IPS-NIHi7 (cell line): ENCODE data around the gene ZMYM4.
A peak's percentile ranks its signal among the peaks of the same experiment; 100 is the strongest.
"Not testable (repeated sequence)": the region's sequence is repeated elsewhere in the genome, so short reads cannot be mapped to it uniquely, and the experiment has no call there.

Experiments
- DNase-seq: peaks from one replicate; pipeline ENCODE4 v3.0.0; 2012; ENCODE audit warnings: mixed read lengths; ENCODE audit errors: extremely low spot score

ZMYM4 gene

DNA sequence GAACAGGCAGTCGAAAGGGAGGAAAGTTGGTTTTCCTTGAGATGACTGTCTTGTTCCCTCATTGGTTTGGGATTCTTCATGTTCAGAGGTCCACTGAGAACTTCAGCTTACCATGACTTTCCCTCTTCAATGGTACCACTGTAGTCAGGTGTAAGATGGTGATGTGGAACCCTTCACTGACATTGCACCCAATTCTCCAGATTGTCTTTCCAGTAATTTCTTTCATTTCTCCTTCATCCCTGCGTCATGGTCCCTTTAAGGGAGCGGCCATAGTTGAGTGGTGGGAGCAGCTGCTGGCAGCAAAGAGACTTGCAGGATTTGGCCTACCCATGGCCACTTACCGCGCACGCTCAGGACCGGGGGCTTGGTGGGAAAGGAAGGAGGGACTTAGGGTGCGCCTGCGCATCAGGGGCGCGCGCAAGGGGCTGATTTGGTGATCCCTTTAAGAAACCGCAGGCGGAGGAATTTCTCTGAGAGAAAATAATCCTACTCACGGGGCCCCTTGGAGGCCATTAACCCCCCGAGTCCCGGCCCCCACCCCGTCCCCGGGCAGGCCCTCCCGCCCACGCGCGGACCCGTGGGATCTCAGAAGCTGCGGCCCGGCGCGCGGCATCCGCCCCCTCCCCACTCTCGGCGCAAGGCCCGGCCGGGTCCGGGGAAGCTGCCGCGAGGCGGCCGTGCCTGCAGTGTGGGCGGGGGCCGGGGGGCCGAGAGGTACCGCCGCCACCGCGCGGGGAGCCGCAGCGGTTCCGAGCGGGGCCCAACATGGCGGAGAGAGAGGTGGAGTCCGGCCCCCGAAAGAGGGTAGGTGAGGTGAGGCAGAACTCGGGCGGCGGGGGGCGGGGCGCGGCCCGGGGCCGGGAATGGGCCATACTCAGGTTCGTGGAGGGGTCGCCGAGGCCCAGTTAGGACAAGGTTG is at the start of gene ZMYM4:
ZMYM4 (plus strand) TSS at position 428 of the 919 bp plus-strand sequence; CDS start at position 766, 338 bp downstream.
- DNase-seq: peak; percentile 97

DNA sequence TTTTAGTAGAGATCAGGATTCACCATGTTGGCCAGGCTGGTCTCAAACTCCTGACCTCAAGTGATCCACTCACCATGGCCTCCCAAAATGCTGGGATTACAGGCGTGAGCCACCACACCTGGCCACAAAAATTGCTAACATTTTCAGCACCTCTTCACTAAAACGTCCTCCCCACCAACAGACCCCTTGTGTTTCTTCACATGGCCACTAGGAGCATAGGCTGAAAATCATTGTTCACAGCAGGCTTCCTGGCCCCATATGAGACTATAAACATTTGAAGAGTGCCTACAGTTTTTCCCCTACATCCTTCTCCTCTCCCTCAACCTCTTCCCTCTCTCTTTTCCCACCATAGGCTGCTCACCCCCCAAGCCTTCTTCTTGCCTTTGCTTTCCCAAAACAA is 47.5 kb upstream of the ZMYM4 start:
- DNase-seq: peak; percentile 68

DNA sequence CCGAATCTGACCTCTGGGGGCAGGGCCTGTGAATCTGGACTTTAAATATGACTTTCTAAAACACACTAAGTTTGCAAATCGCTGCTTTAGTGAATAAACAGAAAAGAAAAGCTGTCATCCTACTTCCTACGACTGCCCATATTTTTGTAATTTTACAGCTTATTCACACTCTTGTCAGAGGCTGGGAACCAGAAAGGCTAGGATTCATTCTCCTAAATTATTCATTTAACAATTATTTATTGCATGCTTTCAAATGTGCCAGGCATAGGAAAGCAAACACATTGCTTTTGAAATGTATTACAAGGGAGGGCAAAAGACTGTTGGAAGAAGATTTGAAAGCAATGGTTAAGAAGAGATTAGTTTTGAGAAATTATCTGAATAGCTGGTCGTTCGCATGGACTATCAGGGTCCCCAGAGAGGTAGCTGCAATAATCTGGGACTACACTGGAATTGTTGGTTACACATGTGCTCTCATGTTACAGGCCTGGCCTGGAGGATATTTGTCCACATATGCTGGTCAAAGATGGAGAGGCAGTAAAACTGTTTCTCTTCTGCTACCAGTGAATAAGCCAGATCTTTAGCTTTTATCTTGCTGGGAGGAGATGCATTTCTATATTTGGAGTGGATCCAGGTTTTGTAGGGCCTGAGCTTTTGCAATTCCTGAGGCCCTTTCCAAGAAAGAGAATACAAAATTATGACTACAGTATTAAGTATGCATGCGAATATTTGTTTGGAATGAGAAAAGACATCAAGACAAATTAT is 46.0 kb upstream of the ZMYM4 start:
- no peak for DNase-seq

DNA sequence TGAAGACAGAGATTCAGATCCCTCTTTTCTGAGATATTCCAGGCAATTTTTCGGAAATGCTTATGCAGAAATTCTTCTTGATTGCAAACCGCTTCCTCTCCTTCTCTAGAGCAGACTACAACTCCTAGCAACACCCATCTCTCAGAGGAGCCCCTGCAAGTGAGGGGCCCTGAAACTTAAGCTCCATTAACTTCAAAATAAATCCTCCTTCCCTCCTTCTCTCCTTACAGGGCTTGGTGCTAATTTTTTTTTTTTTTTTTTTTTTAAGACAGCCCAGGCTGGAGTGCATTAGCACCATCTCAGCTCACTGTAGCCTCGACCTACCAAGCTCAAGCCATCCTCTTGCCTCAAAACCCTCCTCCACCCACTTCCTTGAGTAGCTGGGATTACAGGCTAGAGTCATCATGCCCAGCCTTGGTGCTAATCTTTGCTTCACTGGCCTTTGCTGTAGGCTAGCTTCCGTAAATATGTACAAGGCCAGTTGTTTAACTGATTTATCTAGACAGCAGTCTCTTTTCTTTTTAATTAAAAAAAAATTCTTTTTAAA is 45.4 kb upstream of the ZMYM4 start:
- DNase-seq: no peak

DNA sequence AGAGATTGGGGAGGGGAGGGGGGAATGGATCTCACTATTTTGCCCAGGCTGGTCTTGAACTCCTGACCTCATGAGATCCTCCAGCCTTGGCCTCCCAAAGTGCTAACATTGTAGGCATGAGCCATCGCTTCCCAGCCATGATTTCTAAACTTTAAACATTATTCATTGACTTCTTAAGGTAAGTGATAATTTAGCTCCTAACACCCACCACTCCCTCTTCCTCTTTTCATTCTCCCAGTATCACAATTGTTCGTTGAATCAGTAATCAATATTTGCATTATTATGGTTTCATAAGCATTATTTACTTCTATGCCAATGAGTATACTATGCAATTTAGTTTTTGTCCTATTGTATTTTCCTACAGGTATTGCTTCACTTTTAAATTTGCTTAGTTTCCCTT is 42.0 kb upstream of the ZMYM4 start:
- DNase-seq: no peak

DNA sequence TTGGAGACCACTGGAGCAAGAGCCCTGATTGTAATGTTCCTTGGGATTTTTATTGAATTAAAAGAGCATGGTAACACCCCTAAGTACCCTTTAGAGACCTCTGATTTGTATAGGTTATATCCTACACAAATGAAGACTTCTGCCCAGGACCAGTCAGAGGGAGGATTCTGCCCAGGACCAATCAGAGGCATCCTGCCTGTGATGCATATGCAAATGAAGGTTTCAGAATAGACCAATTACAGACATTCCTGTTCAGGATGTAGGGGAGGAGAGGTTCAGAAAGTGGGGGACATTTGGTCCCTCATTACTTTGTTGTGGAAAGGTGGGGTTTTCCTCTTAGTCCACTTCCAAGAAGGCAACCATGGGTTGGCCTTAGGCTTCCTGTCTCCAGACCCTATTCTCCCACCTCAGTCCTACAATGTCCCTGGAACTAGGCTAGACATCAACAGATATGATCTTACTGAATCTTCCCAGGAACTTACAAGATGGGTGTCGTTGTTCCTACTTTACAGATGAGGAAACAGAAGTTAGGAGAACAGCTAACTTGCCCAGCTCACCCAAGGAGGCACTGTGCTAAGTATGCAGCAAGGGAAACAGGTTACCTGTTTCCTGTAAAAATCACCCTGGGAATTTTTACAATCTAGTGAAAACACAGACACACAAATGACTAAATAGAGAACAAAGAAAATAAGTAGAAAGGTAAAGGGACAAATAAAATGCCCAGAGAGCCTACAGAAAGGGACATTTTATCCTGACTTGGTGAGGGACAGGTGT is 38.7 kb upstream of the ZMYM4 start:
- DNase-seq: no peak

DNA sequence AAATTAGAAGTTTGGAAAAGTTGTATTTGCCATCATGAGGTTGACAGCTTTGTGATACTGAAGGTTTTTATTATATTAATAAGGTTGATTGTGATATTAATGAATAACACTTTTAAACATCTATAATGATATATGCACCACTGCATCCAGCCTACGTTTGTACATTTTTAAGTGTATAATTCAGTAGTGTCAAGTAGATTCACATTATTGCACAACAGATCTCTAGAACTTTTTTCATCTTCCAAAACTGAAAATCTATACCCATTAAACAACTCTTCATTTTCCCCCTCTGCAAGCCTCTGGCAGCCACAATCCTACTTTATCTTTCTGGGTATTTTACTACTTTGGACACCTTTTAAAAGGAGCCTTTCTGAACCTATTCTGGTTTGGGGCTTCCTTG is 37.2 kb upstream of the ZMYM4 start:
- DNase-seq: no peak

DNA sequence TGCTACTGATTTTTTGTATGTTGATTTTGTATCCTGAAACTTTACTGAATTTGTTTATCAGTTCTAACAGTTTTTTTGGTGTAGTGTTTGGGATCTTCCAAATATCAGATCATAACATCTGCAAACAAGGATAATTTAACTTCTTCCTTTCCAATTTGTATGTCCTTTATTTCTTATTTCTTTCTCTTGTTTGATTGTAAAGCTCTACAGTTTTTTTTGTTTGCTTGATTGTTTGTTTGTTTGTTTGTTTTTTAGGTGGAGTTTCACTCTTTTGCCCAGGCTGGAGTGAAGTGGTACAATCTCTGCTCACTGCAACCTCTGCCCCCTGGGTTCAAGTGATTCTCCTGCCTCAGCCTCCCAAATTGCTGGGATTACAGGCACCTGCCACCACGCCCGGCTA is 31.7 kb upstream of the ZMYM4 start:
- DNase-seq: not testable (repeated sequence)

DNA sequence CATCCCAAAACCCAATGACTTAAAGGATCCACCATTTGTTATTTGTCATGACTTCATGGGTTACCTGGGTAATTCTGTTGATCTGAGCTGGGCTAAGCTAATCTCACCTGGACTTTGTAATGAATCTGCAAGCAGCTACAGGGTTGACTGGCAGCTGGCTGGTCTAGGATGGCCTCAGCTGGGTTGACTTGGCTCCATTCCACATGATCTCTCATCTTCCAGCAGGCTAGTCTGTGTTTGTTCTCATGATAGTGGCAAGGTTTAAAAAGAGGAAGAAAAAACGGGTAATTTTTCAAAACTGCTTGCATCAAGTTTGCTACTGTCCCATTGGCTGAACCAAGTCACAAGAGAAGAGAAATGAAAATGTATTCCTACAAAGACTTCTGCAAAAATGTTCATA is 24.8 kb upstream of the ZMYM4 start:
- DNase-seq: no peak

DNA sequence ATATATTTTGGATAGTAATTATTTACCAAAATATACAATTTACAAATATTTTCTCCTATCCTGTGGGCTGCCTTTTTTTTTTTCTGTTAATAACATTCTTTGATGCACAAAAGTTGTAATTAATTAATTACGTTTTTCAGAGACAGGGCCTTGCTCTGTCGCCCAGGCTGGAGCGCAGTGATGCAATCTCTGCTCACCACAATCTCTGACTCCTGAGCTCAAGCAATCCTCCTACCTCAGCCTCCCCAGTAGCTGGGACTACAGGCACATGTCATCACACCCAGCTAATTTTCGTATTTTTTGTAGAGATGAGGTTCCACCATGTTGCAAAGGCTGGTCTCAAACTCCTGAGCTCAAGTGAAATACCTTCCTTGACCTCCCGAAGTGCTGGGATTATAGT is 21.3 kb upstream of the ZMYM4 start:
- DNase-seq: no peak

DNA sequence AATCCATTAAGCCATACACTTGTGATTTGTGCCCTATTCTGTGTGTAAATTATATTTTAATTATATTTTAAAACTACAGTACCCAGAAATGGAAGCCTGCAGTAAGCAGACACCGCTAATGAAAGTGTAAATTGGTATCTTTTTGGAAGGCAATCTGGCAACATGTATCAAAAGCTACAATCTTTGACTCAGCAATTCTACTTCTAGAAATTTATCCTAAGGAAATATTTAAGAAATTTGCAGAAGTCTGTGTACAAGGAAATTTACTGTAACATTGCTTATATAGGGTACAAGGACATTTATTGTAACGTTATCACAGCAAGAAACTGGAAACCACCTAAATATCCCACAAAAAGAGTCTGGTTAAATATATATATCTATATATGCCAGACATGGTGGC is 14.6 kb upstream of the ZMYM4 start:
- no peak for DNase-seq

DNA sequence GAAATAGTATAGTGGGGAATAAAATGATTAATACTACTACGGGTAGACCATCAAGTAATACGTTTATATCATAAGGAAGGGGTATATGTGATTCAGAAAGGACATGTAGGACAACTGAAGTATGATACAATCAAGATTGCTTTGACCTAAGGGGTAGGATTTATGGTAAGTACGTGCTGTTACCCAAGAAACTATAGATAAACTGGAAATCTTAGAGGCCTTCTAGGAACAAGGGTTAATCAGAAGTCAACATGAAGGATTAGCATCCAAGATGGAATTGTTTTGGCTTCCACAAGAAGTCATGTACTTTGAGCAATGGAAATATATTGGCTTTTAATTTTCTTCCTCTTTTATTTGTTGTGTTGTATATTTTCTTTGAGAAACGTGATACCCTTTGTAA is 13.2 kb upstream of the ZMYM4 start:
- no peak for DNase-seq

DNA sequence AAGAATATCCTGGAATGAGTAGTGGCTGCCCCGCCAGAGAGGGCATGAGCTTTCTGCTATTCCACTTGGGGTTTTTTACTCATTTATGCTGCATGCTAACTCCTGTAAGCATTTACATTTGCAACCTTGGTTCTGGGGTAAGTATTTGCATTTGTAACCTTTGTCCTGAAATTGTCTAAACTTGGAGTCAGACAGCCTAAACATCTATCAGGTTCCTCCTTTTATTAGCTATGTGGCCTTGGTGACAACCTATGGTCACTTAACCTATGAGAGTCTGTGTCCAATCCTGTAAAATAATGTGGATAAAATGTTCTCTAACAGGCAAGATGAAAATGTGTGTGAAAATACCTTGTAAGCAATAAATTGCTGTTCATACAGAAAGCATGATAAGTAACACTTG is 8.9 kb upstream of the ZMYM4 start:
- no peak for DNase-seq

DNA sequence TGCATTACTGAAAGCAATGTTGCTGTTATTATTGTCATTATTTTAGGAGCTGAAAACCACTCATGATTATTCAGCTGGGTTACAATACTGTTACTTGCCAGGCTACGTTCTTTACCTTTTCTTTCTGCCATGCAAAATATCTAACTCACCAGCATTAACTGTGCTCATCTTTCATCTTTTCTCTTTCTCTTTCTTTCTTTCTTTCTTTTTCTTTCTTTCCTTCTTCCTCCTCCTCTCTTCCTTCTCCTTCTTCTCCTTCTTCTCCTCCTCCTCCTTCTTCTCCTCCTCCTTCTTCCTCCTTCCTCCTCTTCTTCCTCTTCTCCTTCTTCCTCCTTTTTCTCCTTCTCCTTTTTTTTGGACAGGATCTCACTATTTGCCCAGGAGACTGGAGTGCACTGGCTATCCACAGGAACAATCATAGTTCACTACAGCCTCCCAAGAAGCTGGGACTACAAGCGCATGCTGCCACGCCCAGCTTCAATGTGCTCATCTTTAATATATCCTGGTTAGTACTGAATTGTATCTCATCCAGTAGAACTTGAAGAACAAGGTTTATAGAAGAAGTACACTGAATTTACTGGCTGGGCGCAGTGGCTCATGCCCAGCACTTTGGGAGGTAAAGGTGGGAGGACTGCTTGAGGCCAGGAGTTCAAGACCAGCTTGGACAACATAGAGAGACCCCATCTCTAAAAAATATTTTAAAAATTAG is 6.9 kb upstream of the ZMYM4 start:
- no peak for DNase-seq

DNA sequence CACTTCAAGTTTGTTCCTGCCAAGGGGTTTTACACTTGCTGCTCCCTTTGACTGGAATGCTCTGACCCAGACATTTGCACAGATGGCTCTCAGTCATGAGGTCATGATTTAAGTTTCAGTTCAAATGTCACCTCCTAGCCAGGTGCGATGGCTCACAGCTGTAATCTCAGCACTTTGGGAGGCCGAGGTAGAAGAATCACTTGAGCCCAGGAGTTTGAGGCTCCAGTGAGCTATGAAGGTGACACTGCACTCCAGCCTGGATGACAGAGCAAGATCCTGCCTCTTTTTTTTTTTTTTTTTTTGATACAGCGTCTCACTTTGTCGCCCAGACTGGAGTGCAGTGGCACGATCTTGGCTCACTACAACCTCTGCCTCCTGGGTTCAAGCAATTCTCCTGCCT is 4.5 kb upstream of the ZMYM4 start:
- DNase-seq: no peak

DNA sequence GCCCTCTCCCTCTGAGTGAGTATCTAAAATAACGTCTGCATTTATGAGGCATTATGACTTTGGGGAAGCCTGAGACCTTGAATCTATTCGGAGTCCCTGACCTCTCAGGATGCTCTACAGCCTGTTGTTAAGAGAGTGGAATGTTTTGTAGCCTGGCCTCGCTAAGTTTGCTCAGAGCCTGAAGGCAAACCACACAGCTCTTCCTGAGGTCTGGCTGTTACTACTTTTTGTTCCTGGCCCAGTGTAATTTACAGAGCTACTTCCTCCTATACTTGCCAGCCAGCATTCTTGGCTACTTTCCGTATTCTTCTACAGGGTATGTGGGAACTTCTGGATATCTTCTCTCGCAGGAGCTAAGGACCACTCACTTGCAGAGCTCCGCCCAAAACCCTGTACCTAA is 3.6 kb upstream of the ZMYM4 start:
- DNase-seq: peak; percentile 30

DNA sequence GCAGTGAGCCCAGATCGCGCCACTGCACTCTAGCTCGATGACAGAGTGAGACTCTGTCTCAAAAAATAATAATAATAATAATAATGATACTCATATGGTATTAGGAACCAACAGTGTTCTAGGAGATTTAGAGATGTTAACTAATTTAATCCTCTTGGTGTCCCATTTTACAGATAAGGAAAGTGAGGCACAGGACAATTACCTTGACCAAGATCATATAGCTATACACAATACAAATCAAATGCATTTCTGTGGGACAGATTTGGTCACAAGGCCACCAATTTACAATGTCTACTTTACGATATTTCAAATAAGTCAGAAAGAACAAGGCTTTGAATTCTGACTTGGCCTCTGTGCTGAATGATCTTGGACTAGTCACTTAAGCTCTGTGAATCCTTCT is 2.2 kb upstream of the ZMYM4 start:
- no peak for DNase-seq

DNA sequence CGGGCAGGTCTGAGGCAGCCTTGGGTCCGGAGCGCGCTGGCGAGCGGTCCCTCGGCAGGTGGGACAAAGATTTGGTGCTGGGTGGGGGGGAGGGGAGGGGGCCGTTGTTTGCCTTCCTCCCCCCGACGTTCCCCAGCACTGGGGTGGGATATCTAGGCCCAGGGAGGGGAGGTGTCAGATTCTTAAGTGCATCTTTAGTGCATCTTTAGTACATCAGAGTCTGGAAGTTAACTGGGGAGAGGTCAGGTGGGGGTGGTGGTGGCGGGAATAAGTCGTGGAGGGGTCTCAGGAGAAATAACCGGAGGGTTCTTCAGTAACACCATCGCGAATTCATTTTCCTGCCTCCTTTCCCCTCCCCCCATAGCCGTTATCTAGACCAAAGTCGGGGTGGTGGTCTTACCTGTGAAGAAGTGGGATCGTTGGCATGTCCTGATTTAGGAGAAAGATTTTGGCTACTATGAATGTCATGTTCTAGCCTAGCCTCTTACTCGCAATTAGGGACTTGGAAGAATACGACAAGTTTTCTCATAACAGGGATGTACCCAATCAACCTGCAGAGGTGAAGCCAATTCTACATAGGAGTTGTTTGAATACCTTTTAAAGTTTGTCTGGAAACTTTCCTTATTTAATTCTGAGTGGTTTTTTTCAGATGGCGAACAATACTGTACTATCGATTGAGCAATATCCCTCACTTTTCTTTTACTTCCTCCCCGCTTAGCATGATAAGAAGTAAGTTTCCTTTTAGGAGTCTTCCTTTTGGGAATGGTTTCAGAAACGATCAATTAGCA is 886 bp downstream of the ZMYM4 start:
- no peak for DNase-seq

DNA sequence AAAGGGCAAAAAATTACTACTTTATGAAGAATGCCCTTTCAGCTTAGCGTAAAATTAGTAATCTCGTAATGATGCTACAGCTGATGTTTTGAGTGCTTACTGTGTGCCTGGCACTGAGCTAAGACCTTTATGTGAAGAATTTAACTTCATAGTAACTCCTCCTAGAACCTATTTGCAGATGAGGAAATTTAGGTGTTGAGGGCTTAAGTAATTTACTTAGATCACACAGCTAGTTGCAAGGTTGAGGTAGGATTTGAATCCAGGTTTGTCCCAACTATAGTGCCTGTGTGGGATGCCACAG is 1.4 kb downstream of the ZMYM4 start:
- DNase-seq: no peak

DNA sequence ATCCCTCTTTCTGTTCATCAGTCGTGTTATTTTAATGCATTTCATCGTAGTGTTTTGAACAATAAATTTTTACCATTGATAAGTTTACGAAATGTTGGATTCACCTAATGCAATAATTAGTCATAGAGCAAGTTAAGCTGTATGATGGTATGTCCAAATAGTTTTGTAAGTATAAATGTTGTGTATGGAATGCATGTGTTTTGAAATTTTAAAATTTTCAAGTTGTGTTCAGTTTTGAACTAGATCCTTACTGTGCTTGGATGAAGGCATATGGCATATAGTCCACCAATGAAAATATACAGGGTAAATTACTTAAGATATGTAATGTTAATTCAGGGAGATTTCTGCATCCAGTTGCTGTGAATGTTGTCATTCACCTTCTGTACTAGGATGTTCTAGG is 2.3 kb downstream of the ZMYM4 start:
- DNase-seq: no peak

DNA sequence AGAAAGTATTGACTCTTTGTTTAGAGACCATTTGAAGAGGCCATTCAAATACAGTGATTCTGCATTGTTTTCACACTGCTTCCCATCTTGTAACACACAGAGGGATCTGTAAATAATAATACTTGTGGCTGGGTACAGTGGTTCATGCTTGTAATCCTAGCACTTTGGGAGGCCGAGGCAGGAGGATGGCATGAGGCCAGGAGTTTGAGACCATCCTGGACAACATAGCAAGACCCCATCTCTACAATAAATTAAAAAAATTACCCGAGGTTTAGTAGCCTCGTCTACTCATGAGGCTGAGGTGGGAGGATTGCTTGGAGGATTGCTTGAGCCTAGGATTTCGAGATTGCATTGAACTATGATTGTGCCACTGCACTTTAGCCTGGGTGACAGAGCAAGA is 5.7 kb downstream of the ZMYM4 start:
- no peak for DNase-seq
